Activated naive CD8-positive, alpha-beta T cell treated with anti-CD3 and anti-CD28 coated beads, Interleukin-2, amount 50 U/mL, for 16 hours (primary cell): Measurements from ENCODE around the gene DNAL4.

ENCODE experiments used
- DNase-seq: peaks from one replicate; pipeline ENCODE4 v3.0.0-alpha.2; 2020; ENCODE audit warnings: low read depth, low spot score

DNAL4 gene

GRCh38 chr22:38740116-38740723, 53.7 kb downstream of the DNAL4 start:
- no peak for DNase-seq

- DNase-seq = no peak
Observed at GRCh38 chr22:38739300-38740055, 54.5 kb downstream of the DNAL4 start.

GRCh38 chr22:38738475-38739070, 55.4 kb downstream of the DNAL4 start:
- DNase-seq = no peak

- no peak for DNase-seq
Observed at GRCh38 chr22:38737302-38738060, 56.5 kb downstream of the DNAL4 start.

GRCh38 chr22:38736257-38736570, 57.7 kb downstream of the DNAL4 start:
- no peak for DNase-seq

- DNase-seq = no peak
Observed at GRCh38 chr22:38735465-38736256, 58.3 kb downstream of the DNAL4 start.

- DNase-seq = no peak
Observed at GRCh38 chr22:38735126-38735464, 58.8 kb downstream of the DNAL4 start.

GRCh38 chr22:38734421-38735100, 59.4 kb downstream of the DNAL4 start:
- no peak for DNase-seq

GRCh38 chr22:38733724-38734381, 60.1 kb downstream of the DNAL4 start:
- no peak for DNase-seq

GRCh38 chr22:38733329-38733723, 60.6 kb downstream of the DNAL4 start:
- no peak for DNase-seq

- DNase-seq = no peak
Observed at GRCh38 chr22:38732251-38732815, 61.6 kb downstream of the DNAL4 start.

- no peak for DNase-seq
Observed at GRCh38 chr22:38731703-38732161, 62.2 kb downstream of the DNAL4 start.

- DNase-seq = no peak
Observed at GRCh38 chr22:38730411-38730871, 63.5 kb downstream of the DNAL4 start.

GRCh38 chr22:38729946-38730345, 64.0 kb downstream of the DNAL4 start:
- no peak for DNase-seq

GRCh38 chr22:38728871-38729796, 64.8 kb downstream of the DNAL4 start:
- DNase-seq = no peak
